K562 (cell line): ENCODE results near the gene PPP1R14C. TPM values are rescaled to one million over a fixed set of nuclear protein-coding genes. Genes with fewer than 3 reads are reported as not detected.

Experiments
- ATAC-seq: fragments of 200-7000 bp; cut with Tn5 transposase; 3 replicates; pipeline ENCODE4 v1.9.1; 2020; ENCODE audit warnings: moderate library complexity
- BruUV-seq: library from RNA; stranded (reverse); fragments of 400-500 nt; replicated peaks from 2 replicates; lab custom pipeline; 2021; lab: Mats Ljungman, UMichigan
- CTCF ChIA-PET: fragments of 300-600 bp; formaldehyde crosslinking; extraction: SDS; loops from one replicate; lab custom pipeline; 2021; ENCODE audit warnings: low intra/inter-chr PET ratio; lab: Yijun Ruan, JAX
- POLR2A ChIA-PET: fragments of 300-600, 350-650 bp; sonication (Branson Sonifier 250); formaldehyde crosslinking; extraction: SDS; loops from one replicate; lab custom pipeline; 2021; ENCODE audit warnings: antibody characterized with exemption, inconsistent platforms; lab: Yijun Ruan, JAX
- DNase-seq, 4 experiments: peaks; one replicate each; pipeline versions ENCODE4 v3.0.0 to v3.0.0-alpha.2; 2011 to 2018; ENCODE audit warnings: low spot score in 3 of 4, mixed read lengths in 3 of 4; ENCODE audit errors: extremely low read depth in 1 of 4
- FAIRE-seq: peaks from 2 replicates; lab custom pipeline; 2011; peaks lifted over from hg19 to GRCh38; lab: Jason Lieb, UNC
- H2AFZ ChIP-seq: 2 replicates; pipeline ENCODE4 v1.6.0; 2011; ENCODE audit warnings: low read depth, low read length, control low read depth, inconsistent platforms
- H3K27ac ChIP-seq: fragments of 200-600 bp; 3 replicates; pipeline ENCODE4 v1.8.0; 2011; ENCODE audit warnings: low read depth, mild to moderate bottlenecking, control low read depth, inconsistent platforms, low read length, moderate library complexity, mixed read lengths; ENCODE audit errors: extremely low read depth
- H3K27me3 ChIP-seq, 2 experiments: fragments of 300-600 bp in 1 of 2; 2 replicates in 1 of 2; 3 replicates in 1 of 2; pipeline versions ENCODE4 v1.6.0 to v1.8.0; 2011; ENCODE audit warnings: inconsistent platforms in 2 of 2, low read length in 2 of 2, mild to moderate bottlenecking in 1 of 2, mixed read lengths in 1 of 2, moderate library complexity in 1 of 2; ENCODE audit not compliant: control insufficient read depth in 2 of 2, insufficient read depth in 2 of 2
- H3K36me3 ChIP-seq: fragments of 300-600 bp; 3 replicates; pipeline ENCODE4 v1.8.0; 2011; ENCODE audit warnings: mild to moderate bottlenecking, low read length, inconsistent platforms; ENCODE audit not compliant: control insufficient read depth, insufficient read depth
- H3K4me1 ChIP-seq, 2 experiments: fragments of 200-600 bp in 1 of 2; replicated peaks in 1 of 2; 2 replicates in 1 of 2; 3 replicates in 1 of 2; pipeline versions ENCODE4 v1.5.1 to v1.8.0; 2011; ENCODE audit warnings: inconsistent platforms in 2 of 2, low read length in 2 of 2, mild to moderate bottlenecking in 1 of 2, mixed read lengths in 1 of 2, moderate library complexity in 1 of 2; ENCODE audit not compliant: control insufficient read depth in 2 of 2, insufficient read depth in 2 of 2
- H3K4me2 ChIP-seq: 2 replicates; pipeline ENCODE4 v1.6.1; 2011; ENCODE audit warnings: low read length, control low read depth, inconsistent platforms, mixed read lengths; ENCODE audit not compliant: insufficient read depth
- H3K4me3 ChIP-seq: fragments of 200-600 bp; sonication (generic), shearing (Covaris generic); 2 replicates; pipeline ENCODE4 v1.5.1; 2016; ENCODE audit warnings: control low read depth, inconsistent platforms
- H3K79me2 ChIP-seq: fragments of 200-600 bp; 3 replicates; pipeline ENCODE4 v1.8.0; 2011; ENCODE audit warnings: low read length, inconsistent platforms; ENCODE audit not compliant: control insufficient read depth, insufficient read depth
- H3K9ac ChIP-seq, 2 experiments: 2 replicates each; pipeline versions ENCODE4 v1.6.0 to v1.6.1; 2011; ENCODE audit warnings: low read depth in 2 of 2, low read length in 2 of 2, control low read depth in 1 of 2, inconsistent platforms in 1 of 2, mild to moderate bottlenecking in 1 of 2, mixed read lengths in 1 of 2; ENCODE audit not compliant: insufficient read depth in 1 of 2
- H3K9me1 ChIP-seq: one replicate; pipeline ENCODE4 v1.6.0; 2011; ENCODE audit warnings: inconsistent platforms, mild to moderate bottlenecking, low read length, moderate library complexity; ENCODE audit not compliant: control insufficient read depth, insufficient read depth
- H3K9me3 ChIP-seq: replicated peaks from 2 replicates; pipeline ENCODE4 v1.5.1; 2011; ENCODE audit warnings: low read depth, low read length, inconsistent platforms; ENCODE audit not compliant: control insufficient read depth, insufficient read depth
- H4K20me1 ChIP-seq: replicated peaks from 2 replicates; pipeline ENCODE4 v1.6.1; 2011; ENCODE audit warnings: low read length, inconsistent platforms, mixed read lengths; ENCODE audit not compliant: control insufficient read depth, insufficient read depth
- ARID1B ChIP-seq: fragments of 450-650 bp; IDR thresholded peaks from 2 replicates; pipeline ENCODE4 v1.6.1; 2016; ENCODE audit warnings: antibody characterized with exemption, mild to moderate bottlenecking, inconsistent platforms
- EP400 ChIP-seq: fragments of 450-650 bp; IDR thresholded peaks from 2 replicates; pipeline ENCODE4 v1.6.1; 2017; ENCODE audit warnings: antibody characterized with exemption, mild to moderate bottlenecking, moderate library complexity
- ETV5 ChIP-seq: sonication (generic); formaldehyde crosslinking; IDR thresholded peaks from 2 replicates; pipeline ENCODE4 v1.4.0; 2020; ENCODE audit warnings: low read depth, mild to moderate bottlenecking, missing genetic modification reagents
- KAT7 ChIP-seq: sonication (generic); formaldehyde crosslinking; IDR thresholded peaks from 2 replicates; pipeline ENCODE4 v1.8.0; 2022; ENCODE audit warnings: missing genetic modification reagents, mild to moderate bottlenecking, borderline replicate concordance
- KDM1A ChIP-seq, 2 experiments: fragments of 450-650 bp; IDR thresholded peaks; 2 replicates each; pipeline ENCODE4 v1.6.1; 2016; ENCODE audit warnings: mild to moderate bottlenecking in 2 of 2
- MAFF ChIP-seq: IDR thresholded peaks from 2 replicates; pipeline ENCODE4 v1.6.1; 2012; ENCODE audit warnings: low read length, improper control_type of control experiment
- MAFG ChIP-seq: fragments of 450-650 bp; conservative IDR thresholded peaks from 2 replicates; pipeline ENCODE4 v1.6.1; 2016; ENCODE audit warnings: missing genetic modification characterization, missing compliant biosample characterization
- MAFK ChIP-seq: IDR thresholded peaks from 2 replicates; pipeline ENCODE4 v1.6.1; 2011; ENCODE audit warnings: low read length, improper control_type of control experiment
- MEIS2 ChIP-seq: fragments of 450-650 bp; IDR thresholded peaks from 2 replicates; pipeline ENCODE4 v1.6.1; 2014; ENCODE audit warnings: mild to moderate bottlenecking; ENCODE audit not compliant: partially characterized antibody
- NFE2 ChIP-seq: IDR thresholded peaks from 2 replicates; pipeline ENCODE4 v1.6.1; 2014; ENCODE audit warnings: antibody characterized with exemption, low read depth
- NR2C2 ChIP-seq, 2 experiments: fragments of 200-800 bp in 1 of 2; sonication (Bioruptor generic) in 1 of 2; sonication (generic) in 1 of 2; formaldehyde crosslinking in 1 of 2; IDR thresholded peaks; 2 replicates each; pipeline versions ENCODE4 v1.6.1 to v1.8.0; 2016 to 2022; ENCODE audit warnings: mild to moderate bottlenecking in 1 of 2, missing compliant biosample characterization in 1 of 2, missing genetic modification characterization in 1 of 2, missing genetic modification reagents in 1 of 2
- PKNOX1 ChIP-seq: fragments of 450-650 bp; IDR thresholded peaks from 2 replicates; pipeline ENCODE4 v1.6.1; 2016
- RCOR1 ChIP-seq, 2 experiments: IDR thresholded peaks; 2 replicates each; pipeline ENCODE4 v1.6.1; 2012; ENCODE audit warnings: low read depth in 2 of 2, low read length in 2 of 2, borderline replicate concordance in 1 of 2, improper control_type of control experiment in 1 of 2
- SPI1 ChIP-seq: IDR thresholded peaks from 2 replicates; pipeline ENCODE4 v1.6.1; 2011; ENCODE audit warnings: low read depth, low read length, control low read depth, borderline replicate concordance
- STAT5A ChIP-seq: IDR thresholded peaks from 2 replicates; pipeline ENCODE4 v1.6.1; 2012; ENCODE audit warnings: low read length, inconsistent platforms, borderline replicate concordance
- ZEB2 ChIP-seq: fragments of 450-650 bp; IDR thresholded peaks from 2 replicates; pipeline ENCODE4 v1.6.1; 2016
- ZNF174 ChIP-seq: fragments of 250-450 bp; sonication (Bioruptor Pico); IDR thresholded peaks from 2 replicates; pipeline ENCODE4 v1.4.0; 2020; ENCODE audit warnings: mild to moderate bottlenecking
- ZNF316 ChIP-seq: fragments of 450-650 bp; IDR thresholded peaks from 2 replicates; pipeline ENCODE4 v1.6.1; 2016
- ZNF347 ChIP-seq: fragments of 450-650 bp; formaldehyde crosslinking; IDR thresholded peaks from 2 replicates; pipeline ENCODE4 v1.4.0; 2020; ENCODE audit warnings: low read depth, mild to moderate bottlenecking, moderate library complexity
- in situ Hi-C: fragments of 300-500 bp; cut with MboI; formaldehyde crosslinking; loops from 4 replicates; pipeline ENCODE4 v1.15.0; 2018; ENCODE audit warnings: inconsistent platforms, mixed read lengths
- intact Hi-C: fragments of 100-400 bp; cut with micrococcal nuclease; formaldehyde crosslinking; loops from 2 replicates; pipeline ENCODE4 v1.14.2; 2022
- polyA plus RNA-seq, 8 experiments: library from polyadenylated mRNA; depleted of rRNA in 4 of 8; stranded (reverse) in 5 of 8; unstranded in 3 of 8; fragments of >200 nt; fragmentation: Nextera tagmentation in 2 of 8; fragmentation: Illumina TruSeq in 1 of 8; extraction: Ambion mirVana in 2 of 8; extraction: Trizol in 1 of 8; gene quantifications; 2 replicates each; pipeline versions ENCODE4 v1.2.1 to v1.2.3, GENCODE V29; 2011 to 2014; ENCODE audit warnings: inconsistent platforms in 1 of 8, missing spikeins in 1 of 8
- total RNA-seq, 7 experiments: library from RNA; depleted of rRNA in 6 of 7; stranded (reverse); fragments of >200 nt in 6 of 7; fragmentation: Illumina TruSeq in 2 of 7; extraction: Trizol in 2 of 7; gene quantifications; 2 replicates each; pipeline versions ENCODE4 v1.2.1 to v1.2.3, GENCODE V29; 2011 to 2021; ENCODE audit warnings: low replicate concordance in 1 of 7
- TF ChIP-seq, protein P1 (sequence below): sonication (generic); formaldehyde crosslinking; IDR thresholded peaks from 2 replicates; pipeline ENCODE4 v1.8.1; 2023; ENCODE audit warnings: mild to moderate bottlenecking, missing genetic modification reagents

PPP1R14C gene
- total and polyA plus RNA-seq, 9 of the 15 experiments (the other 6 are each of a cell fraction or from before 2014, with no cell fraction given): 4.5 to 16.6 (median 11.9) TPM

- H3K79me2 ChIP-seq: peaks cover 68% of the 10 kb centered on the region
- H3K4me3 ChIP-seq: no peak overlapping the region
- peaks cover 6 to 15% of the 10 kb centered on the region in 2 experiments; a peak in 4 of 5 replicates for H3K27me3 ChIP-seq
- TF ChIP-seq KAT7 (CRISPR knock-in tag) (peak; percentile 56; the same call in 1 of the 2 replicates), PKNOX1 (peak; percentile 52; the same call in 1 of the 2 replicates), MAFK (peak; percentile 53; the same call in 1 of the 2 replicates), ETV5 (CRISPR knock-in tag) (no peak), ZNF316 (peak; percentile 88), MEIS2 (peak; percentile 83), ZNF174 (no peak), STAT5A (no peak), ZEB2 (peak; percentile 54), SPI1 (peak; percentile 87), MAFF (peak; percentile 64; the same call in 1 of the 2 replicates), EP400 (0 out of 2 replicates have a peak, but pooled peaks have one; percentile 17), KDM1A (IDR thresholded peaks at IDR 0.05) (peak; percentile 44 to 50), NFE2 (peak; percentile 79), ARID1B (peak; percentile 52), RCOR1 (IDR thresholded peaks at IDR 0.05; ENCODE audit: borderline replicate concordance in 1 of 2, low read depth in 2 of 2, low read length in 2 of 2) (no peak), MAFG (tag) (peak; percentile 86), NR2C2 (CRISPR knock-in tag; IDR thresholded peaks at IDR 0.05) (no peak), NR2C2 (tag; IDR thresholded peaks at IDR 0.05) (no peak), ZNF347 (no peak)
- TF ChIP-seq, protein P1, sequence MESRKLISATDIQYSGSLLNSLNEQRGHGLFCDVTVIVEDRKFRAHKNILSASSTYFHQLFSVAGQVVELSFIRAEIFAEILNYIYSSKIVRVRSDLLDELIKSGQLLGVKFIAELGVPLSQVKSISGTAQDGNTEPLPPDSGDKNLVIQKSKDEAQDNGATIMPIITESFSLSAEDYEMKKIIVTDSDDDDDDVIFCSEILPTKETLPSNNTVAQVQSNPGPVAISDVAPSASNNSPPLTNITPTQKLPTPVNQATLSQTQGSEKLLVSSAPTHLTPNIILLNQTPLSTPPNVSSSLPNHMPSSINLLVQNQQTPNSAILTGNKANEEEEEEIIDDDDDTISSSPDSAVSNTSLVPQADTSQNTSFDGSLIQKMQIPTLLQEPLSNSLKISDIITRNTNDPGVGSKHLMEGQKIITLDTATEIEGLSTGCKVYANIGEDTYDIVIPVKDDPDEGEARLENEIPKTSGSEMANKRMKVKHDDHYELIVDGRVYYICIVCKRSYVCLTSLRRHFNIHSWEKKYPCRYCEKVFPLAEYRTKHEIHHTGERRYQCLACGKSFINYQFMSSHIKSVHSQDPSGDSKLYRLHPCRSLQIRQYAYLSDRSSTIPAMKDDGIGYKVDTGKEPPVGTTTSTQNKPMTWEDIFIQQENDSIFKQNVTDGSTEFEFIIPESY: no peak
Measured at GRCh38 chr6:150145830-150146229, 3.0 kb downstream of the PPP1R14C start.

More at GRCh38 chr6:150145830-150146229, 3.0 kb downstream of the PPP1R14C start:
- Histone ChIP-seq H3K9ac (peak overlapping the region in 1 of 2 experiments; percentile 55; a peak in 2 of 4 replicates), H3K4me2 (peak overlapping the region; percentile 77), H2AFZ (0 out of 2 replicates have a peak overlapping the region, but pooled peaks have one; percentile 26), H4K20me1 (no peaks in the 10 kb centered on the region), H3K36me3 (no peaks in the 10 kb centered on the region; the same call in 2 of the 3 replicates), H3K27ac (peak overlapping the region; percentile 22; the same call in 2 of the 3 replicates), H3K9me1 (no peaks in the 10 kb centered on the region), H3K4me1 (peaks cover 44 to 49% of the 10 kb centered on the region in 2 experiments), H3K9me3 (no peaks in the 10 kb centered on the region)
- DNase-seq: no peak
- ChIA-PET CTCF (no interaction called here), POLR2A (interaction anchor here (0.7 to 3.9 kb wide), 5 partner anchors 9 to 177 kb away, joined by 3 to 20 read pairs (median 3); no protein-coding TSS in a partner anchor)
- no peak for FAIRE-seq
- in situ Hi-C loops: no loop called here
- ATAC-seq: no peak
- intact Hi-C loops: no loop called here
- BruUV-seq: no TSS peak
